Type B pancreatic cell (in vitro differentiated cells): ENCODE measurements around the gene CDYL2. TPM values are rescaled to one million over a fixed set of nuclear protein-coding genes. Genes with fewer than 3 reads are reported as not detected.

Experiments
- DNase-seq: peaks from one replicate; pipeline ENCODE4 v3.0.0; 2021; ENCODE audit warnings: mixed read lengths; ENCODE audit not compliant: unreplicated experiment; ENCODE audit errors: extremely low spot score
- H3K27ac Mint-ChIP-seq: 2 replicates; pipeline ENCODE4 v1.8.0; 2021; ENCODE audit warnings: mild to moderate bottlenecking, mixed read lengths
- H3K27me3 Mint-ChIP-seq: 2 replicates; pipeline ENCODE4 v1.8.0; 2021; ENCODE audit warnings: mixed read lengths
- H3K36me3 Mint-ChIP-seq: 2 replicates; pipeline ENCODE4 v1.8.0; 2021; ENCODE audit warnings: mixed read lengths
- H3K4me1 Mint-ChIP-seq: one replicate; pipeline ENCODE4 v1.8.0; 2021; ENCODE audit warnings: mixed read lengths; ENCODE audit not compliant: unreplicated experiment
- H3K4me3 Mint-ChIP-seq: 2 replicates; pipeline ENCODE4 v1.8.0; 2021; ENCODE audit warnings: mild to moderate bottlenecking, mixed read lengths
- H3K9me3 Mint-ChIP-seq: 2 replicates; pipeline ENCODE4 v1.8.0; 2021; ENCODE audit warnings: mixed read lengths
- CTCF ChIP-seq: fragments of 200-600 bp; sonication (generic); conservative IDR thresholded peaks from 2 replicates; pipeline ENCODE4 v1.5.0; 2021; ENCODE audit warnings: antibody characterized with exemption, mild to moderate bottlenecking
- total RNA-seq: library from RNA; stranded (reverse); gene quantifications from 2 replicates; pipeline ENCODE4 v1.2.1, GENCODE V29; 2021; ENCODE audit warnings: low replicate concordance

CDYL2 gene
- total RNA-seq, 1 donor from 2014 or later, result 8.2 TPM

- Mint-ChIP-seq H3K27ac (no peak overlapping the region), H3K4me1 (no peaks in the 10 kb centered on the region), H3K4me3 (no peak overlapping the region), H3K36me3 (no peaks in the 10 kb centered on the region), H3K27me3 (no peaks in the 10 kb centered on the region), H3K9me3 (no peaks in the 10 kb centered on the region)
- DNase-seq, result no peak
- no peak for TF ChIP-seq CTCF
Observed at GRCh38 chr16:80601182-80601581, 203.2 kb downstream of the CDYL2 start.

GRCh38 chr16:80599466-80599865 lies 204.9 kb downstream of the CDYL2 start:
- Mint-ChIP-seq H3K4me1 (no peaks in the 10 kb centered on the region), H3K4me3 (no peak overlapping the region), H3K27me3 (no peaks in the 10 kb centered on the region), H3K27ac (no peak overlapping the region), H3K36me3 (no peaks in the 10 kb centered on the region), H3K9me3 (no peaks in the 10 kb centered on the region)
- no peak for TF ChIP-seq CTCF
- no peak for DNase-seq

GRCh38 chr16:80596507-80597207 lies 207.7 kb downstream of the CDYL2 start:
- no peaks in the 10 kb centered on the region for H3K36me3 Mint-ChIP-seq
- no peaks in the 10 kb centered on the region for H3K27me3 Mint-ChIP-seq
- DNase-seq, result no peak
- H3K4me1 Mint-ChIP-seq, result no peaks in the 10 kb centered on the region
- no peak overlapping the region for H3K4me3 Mint-ChIP-seq
- no peak for TF ChIP-seq CTCF
- H3K9me3 Mint-ChIP-seq, result no peaks in the 10 kb centered on the region
- H3K27ac Mint-ChIP-seq, result no peak overlapping the region

GRCh38 chr16:80594756-80595155 lies 209.6 kb downstream of the CDYL2 start:
- H3K27ac Mint-ChIP-seq, result no peak overlapping the region
- H3K9me3 Mint-ChIP-seq, result no peaks in the 10 kb centered on the region
- H3K27me3 Mint-ChIP-seq, result no peaks in the 10 kb centered on the region
- H3K4me1 Mint-ChIP-seq, result no peaks in the 10 kb centered on the region
- no peak for DNase-seq
- no peaks in the 10 kb centered on the region for H3K36me3 Mint-ChIP-seq
- no peak overlapping the region for H3K4me3 Mint-ChIP-seq
- no peak for TF ChIP-seq CTCF

- Mint-ChIP-seq H3K36me3 (no peaks in the 10 kb centered on the region), H3K27me3 (no peaks in the 10 kb centered on the region), H3K27ac (no peak overlapping the region), H3K9me3 (no peaks in the 10 kb centered on the region), H3K4me3 (no peak overlapping the region), H3K4me1 (no peaks in the 10 kb centered on the region)
- no peak for DNase-seq
- no peak for TF ChIP-seq CTCF
Observed at GRCh38 chr16:80592273-80592672, 212.1 kb downstream of the CDYL2 start.
